GM19099 (cell line): ENCODE results near the gene PAX5.

Experiments
- POLR2A ChIP-seq: IDR thresholded peaks from 3 replicates; pipeline ENCODE4 v1.6.1; 2011; ENCODE audit warnings: low read depth; ENCODE audit not compliant: insufficient read length; ENCODE audit errors: extremely low read depth

The PAX5 gene

GRCh38 chr9:36922548-36922947 is 111.5 kb downstream of the PAX5 start:
- TF ChIP-seq POLR2A: no peak

GRCh38 chr9:36914212-36914577 is 119.9 kb downstream of the PAX5 start:
- TF ChIP-seq POLR2A: no peak

- TF ChIP-seq POLR2A: no peak
These were observed 120.5 kb downstream of the PAX5 start for GRCh38 chr9:36913393-36914211.

GRCh38 chr9:36912620-36913019 is 121.4 kb downstream of the PAX5 start:
- TF ChIP-seq POLR2A: no peak

- TF ChIP-seq POLR2A: no peak
These were observed 122.3 kb downstream of the PAX5 start for GRCh38 chr9:36911601-36912412.

- no peak for TF ChIP-seq POLR2A
These were observed 123.0 kb downstream of the PAX5 start for GRCh38 chr9:36911037-36911436.

GRCh38 chr9:36906492-36906891 is 127.6 kb downstream of the PAX5 start:
- no peak for TF ChIP-seq POLR2A

GRCh38 chr9:36905101-36906066 is 128.7 kb downstream of the PAX5 start:
- TF ChIP-seq POLR2A: no peak

- no peak for TF ChIP-seq POLR2A
These were observed 130.3 kb downstream of the PAX5 start for GRCh38 chr9:36903541-36904435.

- no peak for TF ChIP-seq POLR2A
These were observed 131.1 kb downstream of the PAX5 start for GRCh38 chr9:36902861-36903524.

- TF ChIP-seq POLR2A: no peak
These were observed 131.9 kb downstream of the PAX5 start for GRCh38 chr9:36902080-36902716.

- TF ChIP-seq POLR2A: no peak
These were observed 132.5 kb downstream of the PAX5 start for GRCh38 chr9:36901528-36901927.

GRCh38 chr9:36900856-36901220 is 133.2 kb downstream of the PAX5 start:
- TF ChIP-seq POLR2A: no peak
